Measurements from ENCODE around the gene NTMT1.

The NTMT1 gene

GRCh38 chr9:129648092-129648763 lies 22.3 kb downstream of the NTMT1 start:
- TF ChIP-seq CTCF (IDR thresholded peaks at IDR 0.05; ENCODE audit: poor library complexity, severe bottlenecking): no peak
- no peaks in the 10 kb centered on the region for H3K9me3 ChIP-seq (ENCODE audit: severe bottlenecking)
- no peaks in the 10 kb centered on the region for H3K27me3 ChIP-seq (ENCODE audit: insufficient read depth, poor library complexity, severe bottlenecking)
- ATAC-seq (ENCODE audit: low read depth) (0 out of 3 replicates have a peak, but pooled peaks have one; percentile 28), DNase-seq (ENCODE audit: low spot score) (no peak)
- no peak overlapping the region for H3K4me3 ChIP-seq (ENCODE audit: severe bottlenecking)
- H3K4me1 ChIP-seq (ENCODE audit: insufficient read depth, poor library complexity, severe bottlenecking): no peaks in the 10 kb centered on the region
- no peak overlapping the region for H3K27ac ChIP-seq (ENCODE audit: poor library complexity, severe bottlenecking)
- no peaks in the 10 kb centered on the region for H3K36me3 ChIP-seq (ENCODE audit: low read depth)

- H3K27me3 ChIP-seq (ENCODE audit: insufficient read depth, poor library complexity, severe bottlenecking): no peaks in the 10 kb centered on the region
- no peaks in the 10 kb centered on the region for H3K4me1 ChIP-seq (ENCODE audit: insufficient read depth, poor library complexity, severe bottlenecking)
- H3K9me3 ChIP-seq (ENCODE audit: severe bottlenecking): no peaks in the 10 kb centered on the region
- H3K27ac ChIP-seq (ENCODE audit: poor library complexity, severe bottlenecking): no peak overlapping the region
- no peak for TF ChIP-seq CTCF (IDR thresholded peaks at IDR 0.05; ENCODE audit: poor library complexity, severe bottlenecking)
- ATAC-seq (ENCODE audit: low read depth) (no peak), DNase-seq (ENCODE audit: low spot score) (no peak)
- no peak overlapping the region for H3K4me3 ChIP-seq (ENCODE audit: severe bottlenecking)
- no peaks in the 10 kb centered on the region for H3K36me3 ChIP-seq (ENCODE audit: low read depth)
These were observed 22.8 kb downstream of the NTMT1 start for GRCh38 chr9:129648764-129649115.

- no peak for ATAC-seq (ENCODE audit: low read depth)
- no peak for DNase-seq (ENCODE audit: low spot score)
- TF ChIP-seq CTCF (IDR thresholded peaks at IDR 0.05; ENCODE audit: poor library complexity, severe bottlenecking): no peak
- H3K4me3 ChIP-seq (ENCODE audit: severe bottlenecking): no peak overlapping the region
- no peaks in the 10 kb centered on the region for H3K27me3 ChIP-seq (ENCODE audit: insufficient read depth, poor library complexity, severe bottlenecking)
- H3K36me3 ChIP-seq (ENCODE audit: low read depth): no peaks in the 10 kb centered on the region
- H3K4me1 ChIP-seq (ENCODE audit: insufficient read depth, poor library complexity, severe bottlenecking): no peaks in the 10 kb centered on the region
- no peak overlapping the region for H3K27ac ChIP-seq (ENCODE audit: poor library complexity, severe bottlenecking)
- no peaks in the 10 kb centered on the region for H3K9me3 ChIP-seq (ENCODE audit: severe bottlenecking)
These were observed 24.0 kb downstream of the NTMT1 start for GRCh38 chr9:129649726-129650679.

- no peak overlapping the region for H3K4me3 ChIP-seq (ENCODE audit: severe bottlenecking)
- TF ChIP-seq CTCF (IDR thresholded peaks at IDR 0.05; ENCODE audit: poor library complexity, severe bottlenecking): no peak
- H3K27ac ChIP-seq (ENCODE audit: poor library complexity, severe bottlenecking): no peak overlapping the region
- DNase-seq (ENCODE audit: low spot score): no peak
- H3K9me3 ChIP-seq (ENCODE audit: severe bottlenecking): no peaks in the 10 kb centered on the region
- no peaks in the 10 kb centered on the region for H3K4me1 ChIP-seq (ENCODE audit: insufficient read depth, poor library complexity, severe bottlenecking)
- no peaks in the 10 kb centered on the region for H3K36me3 ChIP-seq (ENCODE audit: low read depth)
- ATAC-seq (ENCODE audit: low read depth): 0 out of 3 replicates have a peak, but pooled peaks have one; percentile 12
- no peaks in the 10 kb centered on the region for H3K27me3 ChIP-seq (ENCODE audit: insufficient read depth, poor library complexity, severe bottlenecking)
These were observed 24.8 kb downstream of the NTMT1 start for GRCh38 chr9:129650680-129651235.

Measured in RWPE2 (cell line).